Measurements from ENCODE around the gene TSPAN1. TPM values are rescaled to one million over a fixed set of nuclear protein-coding genes. Genes with fewer than 3 reads are reported as not detected.

Gene TSPAN1
- polyA plus RNA-seq (2013, experiment 1 of 2), result not detected
- polyA plus RNA-seq (2013, experiment 2 of 2), result not detected

DNA sequence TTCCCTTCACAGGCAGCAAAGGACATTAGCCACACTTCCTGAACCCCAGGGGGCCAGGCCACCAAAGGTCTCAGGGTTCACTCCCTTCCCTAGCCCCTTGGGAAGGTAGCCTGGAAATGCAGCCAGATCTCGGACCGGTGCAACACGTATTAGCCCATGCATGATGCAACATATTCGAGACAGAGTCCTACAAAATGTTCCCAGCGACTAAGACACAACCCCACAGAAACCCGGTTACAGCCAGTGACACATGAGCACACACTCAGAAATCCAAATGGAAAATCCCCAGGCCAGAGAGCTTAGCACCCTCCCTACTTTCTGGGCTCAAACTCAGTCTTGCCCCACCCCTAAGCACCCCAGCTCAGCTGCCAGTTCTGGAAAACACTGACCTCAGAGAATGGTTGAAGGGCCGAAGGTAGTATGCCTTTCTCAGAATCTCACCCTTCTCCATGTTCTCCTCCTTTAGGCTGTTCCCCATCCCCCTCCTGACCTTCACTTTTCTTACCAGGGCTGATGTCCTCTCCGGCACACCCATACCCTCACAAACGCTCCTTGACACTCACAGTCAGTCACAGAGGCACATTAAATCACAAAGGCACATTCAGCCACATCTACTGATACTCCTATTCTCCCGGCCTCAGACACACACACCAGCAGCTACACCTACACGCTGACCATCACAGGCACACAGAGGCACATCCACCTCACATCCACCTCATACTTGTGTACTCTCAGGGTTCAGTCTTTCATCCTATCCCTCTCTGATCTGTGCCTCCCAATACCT is at the start of gene TSPAN1:
Gene TSPAN1, plus strand, starts transcription at position 640 of the 784 bp plus-strand sequence. CDS start 6,021 bp downstream, outside the sequence.
- Histone ChIP-seq H3K79me1 (ENCODE audit: low read length) (no peaks in the 10 kb centered on the region), H3K4ac (ENCODE audit: low read depth, low read length) (no peak within 1 kb of the TSS), H3K79me2 (ENCODE audit: control insufficient read depth, insufficient read depth, low read length) (no peaks in the 10 kb centered on the region), H3K4me1 (ENCODE audit: control insufficient read depth, low read depth, low read length) (peaks cover 13% of the 10 kb centered on the region), H3K23ac (ENCODE audit: low read length) (no peak within 1 kb of the TSS), H3K4me3 (ENCODE audit: low read length) (no peak within 1 kb of the TSS), H2AK5ac (ENCODE audit: low read length) (no peak within 1 kb of the TSS), H2BK5ac (ENCODE audit: low read length) (no peak within 1 kb of the TSS), H4K8ac (ENCODE audit: low read depth, low read length) (no peak within 1 kb of the TSS), H2BK120ac (ENCODE audit: low read depth, low read length) (no peak within 1 kb of the TSS), H3K36me3 (ENCODE audit: control insufficient read depth, insufficient read depth, low read length) (no peaks in the 10 kb centered on the region), H4K5ac (ENCODE audit: low read length) (no peak within 1 kb of the TSS), H3K27ac (ENCODE audit: low read depth, low read length) (no peak within 1 kb of the TSS), H3K9ac (ENCODE audit: low read length) (no peak within 1 kb of the TSS), H3K4me2 (ENCODE audit: low read length) (no peak within 1 kb of the TSS), H2BK15ac (replicated peaks; ENCODE audit: low read depth) (no peak within 1 kb of the TSS), H3K27me3 (ENCODE audit: insufficient read depth, low read length, poor library complexity) (no peaks in the 10 kb centered on the region), H3K56ac (ENCODE audit: low read length) (peak within 1 kb of the TSS; percentile 52), H3K18ac (ENCODE audit: low read length) (peak within 1 kb of the TSS; percentile 9)
- peak; percentile 43 for DNase-seq
- no CpG with 5 or more reads among the region's 11 CpGs for WGBS (ENCODE audit: extremely low coverage, insufficient coverage, low lambda C conversion rate)

DNA sequence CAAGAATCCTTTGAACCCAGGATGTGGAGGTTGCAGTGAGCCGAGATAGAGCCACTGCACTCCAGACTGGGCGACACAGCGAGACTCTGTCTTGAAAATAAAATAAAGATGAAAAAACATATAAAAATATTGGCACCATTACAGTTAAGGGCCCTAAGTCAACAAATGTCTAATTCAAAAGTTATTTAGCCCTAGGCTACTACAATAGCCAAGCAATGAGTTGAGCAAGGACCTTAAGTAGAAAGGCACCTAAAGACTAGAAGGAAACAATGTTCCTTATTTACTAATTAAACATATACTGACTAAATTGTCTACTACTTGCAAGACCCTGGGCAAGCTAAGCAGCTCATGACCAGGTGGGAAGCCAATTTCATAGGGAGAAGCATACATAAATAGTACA is 46.5 kb upstream of the TSPAN1 start:
- H3K9ac ChIP-seq (ENCODE audit: low read length), result no peak overlapping the region
- H3K56ac ChIP-seq (ENCODE audit: low read length), result no peak overlapping the region
- H2AK5ac ChIP-seq (ENCODE audit: low read length), result no peak overlapping the region
- H3K18ac ChIP-seq (ENCODE audit: low read length), result no peak overlapping the region
- no peaks in the 10 kb centered on the region for H3K36me3 ChIP-seq (ENCODE audit: control insufficient read depth, insufficient read depth, low read length)
- WGBS (ENCODE audit: extremely low coverage, insufficient coverage, low lambda C conversion rate), result no CpG with 5 or more reads among the region's 3 CpGs
- no peak overlapping the region for H2BK5ac ChIP-seq (ENCODE audit: low read length)
- no peak overlapping the region for H3K4me2 ChIP-seq (ENCODE audit: low read length)
- H3K4ac ChIP-seq (ENCODE audit: low read depth, low read length), result no peak overlapping the region
- no peak overlapping the region for H3K4me3 ChIP-seq (ENCODE audit: low read length)
- DNase-seq, result no peak
- no peaks in the 10 kb centered on the region for H3K4me1 ChIP-seq (ENCODE audit: control insufficient read depth, low read depth, low read length)
- H2BK15ac ChIP-seq (replicated peaks; ENCODE audit: low read depth), result no peak overlapping the region
- no peak overlapping the region for H3K27ac ChIP-seq (ENCODE audit: low read depth, low read length)
- H3K79me2 ChIP-seq (ENCODE audit: control insufficient read depth, insufficient read depth, low read length), result no peaks in the 10 kb centered on the region
- peak overlapping the region; percentile 28 for H4K8ac ChIP-seq (ENCODE audit: low read depth, low read length)
- no peaks in the 10 kb centered on the region for H3K27me3 ChIP-seq (ENCODE audit: insufficient read depth, low read length, poor library complexity)
- H2BK120ac ChIP-seq (ENCODE audit: low read depth, low read length), result no peak overlapping the region
- no peak overlapping the region for H4K5ac ChIP-seq (ENCODE audit: low read length)
- no peaks in the 10 kb centered on the region for H3K79me1 ChIP-seq (ENCODE audit: low read length)
- H3K23ac ChIP-seq (ENCODE audit: low read length), result no peak overlapping the region

DNA sequence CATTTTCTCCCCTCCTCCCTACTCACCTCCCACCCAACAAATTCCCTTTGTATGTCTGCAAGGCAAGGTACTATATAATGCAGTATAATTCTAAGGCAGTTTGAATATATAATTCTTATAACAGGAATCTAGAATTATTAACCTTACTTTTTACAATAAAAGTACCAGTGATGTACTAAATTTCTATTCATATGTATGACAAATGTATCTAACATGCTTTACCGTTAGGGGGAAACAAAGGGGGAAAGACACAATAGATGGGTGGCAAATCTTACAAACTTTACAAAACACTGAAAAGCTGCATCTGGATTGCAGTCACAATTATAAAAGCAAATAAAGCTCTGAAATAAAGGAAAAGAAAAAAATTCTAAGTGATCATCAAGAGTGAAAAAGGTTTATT is 44.8 kb upstream of the TSPAN1 start:
- Histone ChIP-seq H3K9ac (ENCODE audit: low read length) (no peak overlapping the region), H3K79me1 (ENCODE audit: low read length) (no peaks in the 10 kb centered on the region), H3K23ac (ENCODE audit: low read length) (no peak overlapping the region), H3K79me2 (ENCODE audit: control insufficient read depth, insufficient read depth, low read length) (no peaks in the 10 kb centered on the region), H3K56ac (ENCODE audit: low read length) (no peak overlapping the region), H3K4ac (ENCODE audit: low read depth, low read length) (no peak overlapping the region), H2BK120ac (ENCODE audit: low read depth, low read length) (no peak overlapping the region), H3K4me1 (ENCODE audit: control insufficient read depth, low read depth, low read length) (peaks cover 8% of the 10 kb centered on the region), H3K18ac (ENCODE audit: low read length) (no peak overlapping the region), H3K4me2 (ENCODE audit: low read length) (no peak overlapping the region), H3K4me3 (ENCODE audit: low read length) (no peak overlapping the region), H3K36me3 (ENCODE audit: control insufficient read depth, insufficient read depth, low read length) (no peaks in the 10 kb centered on the region), H2BK5ac (ENCODE audit: low read length) (no peak overlapping the region), H2BK15ac (replicated peaks; ENCODE audit: low read depth) (no peak overlapping the region), H3K27ac (ENCODE audit: low read depth, low read length) (no peak overlapping the region), H3K27me3 (ENCODE audit: insufficient read depth, low read length, poor library complexity) (no peaks in the 10 kb centered on the region), H4K5ac (ENCODE audit: low read length) (no peak overlapping the region), H2AK5ac (ENCODE audit: low read length) (no peak overlapping the region), H4K8ac (ENCODE audit: low read depth, low read length) (no peak overlapping the region)
- no CpG with 5 or more reads among the region's 1 CpG for WGBS (ENCODE audit: extremely low coverage, insufficient coverage, low lambda C conversion rate)
- no peak for DNase-seq

DNA sequence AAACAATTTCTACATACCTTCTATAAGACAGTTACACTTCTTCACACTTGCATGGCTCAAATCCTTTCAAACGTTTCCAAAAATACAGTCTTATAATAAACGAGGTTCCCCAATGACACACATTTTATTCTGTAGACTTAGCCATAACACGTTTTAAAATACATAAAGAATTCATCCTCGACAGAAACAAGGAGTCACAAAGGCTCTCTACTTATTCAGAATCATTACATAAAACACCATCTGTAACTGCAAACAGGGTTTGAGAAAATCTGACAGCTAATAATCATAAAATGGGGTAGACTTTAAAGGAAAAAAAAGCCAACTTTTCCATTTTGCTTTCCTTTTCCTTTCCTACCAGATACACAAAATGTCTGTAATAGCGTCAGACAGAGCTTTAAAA is 44.3 kb upstream of the TSPAN1 start:
- H3K18ac ChIP-seq (ENCODE audit: low read length), result no peak overlapping the region
- no peak overlapping the region for H3K27ac ChIP-seq (ENCODE audit: low read depth, low read length)
- H2AK5ac ChIP-seq (ENCODE audit: low read length), result no peak overlapping the region
- no peak overlapping the region for H2BK120ac ChIP-seq (ENCODE audit: low read depth, low read length)
- no peak overlapping the region for H4K5ac ChIP-seq (ENCODE audit: low read length)
- no peaks in the 10 kb centered on the region for H3K79me2 ChIP-seq (ENCODE audit: control insufficient read depth, insufficient read depth, low read length)
- no peaks in the 10 kb centered on the region for H3K79me1 ChIP-seq (ENCODE audit: low read length)
- peaks cover 8% of the 10 kb centered on the region for H3K4me1 ChIP-seq (ENCODE audit: control insufficient read depth, low read depth, low read length)
- H2BK15ac ChIP-seq (replicated peaks; ENCODE audit: low read depth), result no peak overlapping the region
- H3K4me2 ChIP-seq (ENCODE audit: low read length), result no peak overlapping the region
- no peak for DNase-seq
- WGBS (ENCODE audit: extremely low coverage, insufficient coverage, low lambda C conversion rate), result no CpG with 5 or more reads among the region's 5 CpGs
- H3K36me3 ChIP-seq (ENCODE audit: control insufficient read depth, insufficient read depth, low read length), result no peaks in the 10 kb centered on the region
- H3K23ac ChIP-seq (ENCODE audit: low read length), result no peak overlapping the region
- H3K4me3 ChIP-seq (ENCODE audit: low read length), result no peak overlapping the region
- no peak overlapping the region for H3K56ac ChIP-seq (ENCODE audit: low read length)
- H3K9ac ChIP-seq (ENCODE audit: low read length), result no peak overlapping the region
- no peak overlapping the region for H4K8ac ChIP-seq (ENCODE audit: low read depth, low read length)
- H2BK5ac ChIP-seq (ENCODE audit: low read length), result no peak overlapping the region
- no peak overlapping the region for H3K4ac ChIP-seq (ENCODE audit: low read depth, low read length)
- no peaks in the 10 kb centered on the region for H3K27me3 ChIP-seq (ENCODE audit: insufficient read depth, low read length, poor library complexity)

DNA sequence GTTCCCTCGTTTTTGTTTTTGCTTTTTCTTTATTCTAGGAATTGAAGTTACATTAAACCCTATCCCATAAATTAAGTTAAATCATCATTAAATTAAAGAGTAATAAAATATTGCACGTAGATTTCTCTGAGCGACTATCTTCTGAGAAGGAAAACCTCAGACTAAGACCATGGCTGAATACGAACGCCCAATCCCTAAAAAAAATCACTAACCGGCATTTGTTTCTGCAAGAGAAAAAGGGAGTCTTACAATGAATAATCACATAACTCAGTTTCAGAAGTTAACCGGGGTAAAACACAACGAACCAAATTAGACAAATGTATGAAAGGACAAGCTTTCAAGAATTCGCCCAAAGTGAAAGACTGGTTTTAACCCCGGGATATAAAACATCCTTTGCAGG is 43.8 kb upstream of the TSPAN1 start:
- Histone ChIP-seq H2AK5ac (ENCODE audit: low read length) (no peak overlapping the region), H3K79me1 (ENCODE audit: low read length) (no peaks in the 10 kb centered on the region), H3K4me3 (ENCODE audit: low read length) (peak overlapping the region; percentile 56), H3K4ac (ENCODE audit: low read depth, low read length) (no peak overlapping the region), H3K79me2 (ENCODE audit: control insufficient read depth, insufficient read depth, low read length) (no peaks in the 10 kb centered on the region), H3K4me2 (ENCODE audit: low read length) (peak overlapping the region; percentile 53), H3K36me3 (ENCODE audit: control insufficient read depth, insufficient read depth, low read length) (no peaks in the 10 kb centered on the region), H3K27ac (ENCODE audit: low read depth, low read length) (no peak overlapping the region), H4K5ac (ENCODE audit: low read length) (no peak overlapping the region), H3K4me1 (ENCODE audit: control insufficient read depth, low read depth, low read length) (peaks cover 8% of the 10 kb centered on the region), H2BK120ac (ENCODE audit: low read depth, low read length) (no peak overlapping the region), H3K18ac (ENCODE audit: low read length) (no peak overlapping the region), H3K56ac (ENCODE audit: low read length) (peak overlapping the region; percentile 37), H4K8ac (ENCODE audit: low read depth, low read length) (peak overlapping the region; percentile 28), H2BK5ac (ENCODE audit: low read length) (no peak overlapping the region), H2BK15ac (replicated peaks; ENCODE audit: low read depth) (no peak overlapping the region), H3K23ac (ENCODE audit: low read length) (no peak overlapping the region), H3K27me3 (ENCODE audit: insufficient read depth, low read length, poor library complexity) (no peaks in the 10 kb centered on the region), H3K9ac (ENCODE audit: low read length) (peak overlapping the region; percentile 70)
- no CpG with 5 or more reads among the region's 10 CpGs for WGBS (ENCODE audit: extremely low coverage, insufficient coverage, low lambda C conversion rate)
- DNase-seq, result no peak
